Activated CD4-positive, alpha-beta T cell treated with anti-CD3 and anti-CD28 coated beads, Interleukin-2, Interleukin-6, amounts not matched to agents 100 ng/mL and 50 ng/mL, durations not matched to agents 16 hours and 8 hours (primary cell): Measurements from ENCODE around the gene IPP.
"Not testable (repeated sequence)": the region's sequence is repeated elsewhere in the genome, so short reads cannot be mapped to it uniquely, and the experiment has no call there.

Source experiments
- DNase-seq: peaks from one replicate; pipeline ENCODE4 v3.0.0-alpha.2; 2020

Gene IPP

DNA sequence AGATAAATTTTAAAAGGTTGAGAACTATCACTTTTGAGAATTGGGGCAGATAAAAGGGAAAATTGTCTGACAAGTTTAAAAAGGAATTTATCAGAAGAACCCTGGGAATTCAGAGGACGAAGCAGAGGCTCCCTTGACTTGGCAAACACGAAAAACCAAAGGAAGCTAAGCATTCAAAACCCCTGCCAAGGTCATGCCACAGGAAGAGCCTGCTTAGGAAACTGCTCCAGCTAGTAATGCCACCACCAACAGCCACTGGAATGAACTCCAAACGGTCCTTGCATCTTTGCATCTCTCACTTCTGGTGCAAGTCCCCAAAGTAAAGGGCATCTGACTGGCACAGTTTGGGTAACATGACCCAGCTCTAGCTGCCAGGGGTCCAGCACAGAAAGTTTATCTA is 71.3 kb downstream of the IPP start:
- DNase-seq, result no peak

GRCh38 chr1:45678489-45678888 is 72.0 kb downstream of the IPP start:
- DNase-seq, result no peak

- no peak for DNase-seq
Observed at GRCh38 chr1:45677751-45678245, 72.7 kb downstream of the IPP start.

GRCh38 chr1:45676553-45676952 is 73.9 kb downstream of the IPP start:
- DNase-seq, result not testable (repeated sequence)

DNA sequence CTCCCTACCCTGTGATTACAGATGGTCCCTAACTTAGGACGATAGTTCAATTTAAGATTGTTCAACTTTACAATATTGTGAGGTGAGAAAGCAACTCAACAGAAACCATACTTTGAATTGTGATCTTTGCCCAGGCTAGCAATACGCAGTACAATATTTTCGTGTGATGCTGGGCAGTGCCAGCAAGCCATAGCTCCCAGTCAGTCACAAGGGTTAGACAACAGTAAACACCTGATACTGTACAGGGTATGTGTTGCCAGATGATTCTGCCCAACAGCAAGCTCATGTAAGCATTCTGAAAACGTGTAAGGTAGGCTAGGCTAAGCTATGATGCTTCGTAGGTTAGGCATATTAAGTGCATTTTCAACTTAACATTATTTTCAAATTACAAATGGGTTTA is 76.0 kb downstream of the IPP start:
- no peak for DNase-seq

DNA sequence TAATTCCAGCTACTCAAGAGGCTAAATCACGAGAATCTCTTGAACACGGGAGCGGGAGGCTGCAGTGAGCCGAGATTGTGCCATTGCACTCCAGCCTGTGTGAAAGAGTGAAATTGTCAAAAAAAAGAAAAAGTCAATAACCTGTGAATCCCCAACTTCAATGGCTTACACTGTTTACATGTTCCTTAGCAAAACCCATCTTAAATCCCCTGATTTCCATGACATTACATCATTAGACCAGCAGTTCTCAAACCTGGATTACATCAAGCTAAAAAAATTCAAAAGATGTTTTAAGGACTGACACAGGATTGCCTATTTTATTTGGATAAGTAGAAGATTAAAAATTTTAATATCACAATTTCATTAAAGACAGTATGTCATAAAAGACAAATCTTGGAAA is 76.5 kb downstream of the IPP start:
- no peak for DNase-seq

GRCh38 chr1:45669859-45670655 is 80.4 kb downstream of the IPP start:
- DNase-seq, result no peak

DNA sequence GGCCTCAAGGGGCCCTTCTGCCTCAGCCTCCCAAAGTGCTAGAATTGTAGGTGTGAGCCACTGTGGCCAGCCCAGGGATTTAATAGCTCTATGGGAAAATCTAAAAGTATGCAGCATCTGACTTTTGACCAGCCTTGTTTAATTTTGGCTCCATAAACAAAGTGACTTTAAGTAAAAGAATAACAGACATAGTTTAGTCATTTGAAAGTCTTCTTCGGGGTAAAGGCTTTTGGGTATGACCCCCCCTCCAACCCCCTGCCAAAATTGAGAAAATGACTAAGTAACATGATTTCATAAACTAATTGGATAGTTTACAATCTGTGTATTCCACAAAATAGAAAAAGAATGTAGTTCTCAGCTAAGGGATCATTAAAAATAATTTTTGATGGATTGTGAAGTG is 81.1 kb downstream of the IPP start:
- DNase-seq, result no peak

DNA sequence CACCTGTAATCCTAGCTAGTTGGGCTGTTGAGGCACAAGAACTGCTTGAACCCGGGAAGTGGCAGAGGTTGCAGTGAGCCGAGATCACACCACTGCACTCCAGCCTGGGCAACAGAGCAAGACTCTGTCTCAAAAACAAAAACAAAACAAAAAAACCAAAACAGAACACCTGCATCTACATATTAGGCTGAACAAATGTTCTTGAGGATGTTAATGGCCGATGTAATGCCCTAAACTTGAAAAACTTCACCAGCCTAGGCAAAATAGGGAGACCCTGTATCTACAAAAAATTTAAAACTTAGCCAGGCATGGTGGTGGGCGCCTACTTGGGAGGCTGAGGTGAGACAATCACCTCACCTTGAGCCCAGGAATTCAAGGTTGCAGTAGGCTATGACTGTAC is 81.9 kb downstream of the IPP start:
- DNase-seq, result no peak

- DNase-seq, result no peak
Observed at GRCh38 chr1:45667321-45668111, 82.9 kb downstream of the IPP start.

GRCh38 chr1:45666836-45667235 is 83.6 kb downstream of the IPP start:
- DNase-seq, result no peak

- no peak for DNase-seq
Observed at GRCh38 chr1:45660336-45660735, 90.1 kb downstream of the IPP start.

- no peak for DNase-seq
Observed at GRCh38 chr1:45659222-45659621, 91.2 kb downstream of the IPP start.

- no peak for DNase-seq
Observed at GRCh38 chr1:45658171-45658570, 92.3 kb downstream of the IPP start.

GRCh38 chr1:45656573-45657226 is 93.8 kb downstream of the IPP start:
- DNase-seq, result no peak

GRCh38 chr1:45654540-45655280 is 95.7 kb downstream of the IPP start:
- DNase-seq, result peak; percentile 72
